Breast epithelium (tissue), 3 donors: ENCODE results near the gene GJD3.

Experiments used
- POLR2A ChIP-seq: fragments of 450-650 bp; IDR thresholded peaks from one replicate; pipeline ENCODE4 v1.6.1; 2016; ENCODE audit warnings: antibody characterized with exemption, mild to moderate bottlenecking, moderate library complexity
- POLR2AphosphoS5 ChIP-seq, 3 donors: sonication (generic); formaldehyde crosslinking; IDR thresholded peaks; one replicate each; pipeline ENCODE4 v1.6.1; 2017; ENCODE audit warnings: antibody characterized with exemption in 3 of 3

GRCh38 chr17:40329839-40330794 is 34.4 kb downstream of the GJD3 start:
- TF ChIP-seq POLR2AphosphoS5 (IDR thresholded peaks at IDR 0.05) = no peak
- TF ChIP-seq POLR2A = no peak
